OCI-LY7 (cell line): ENCODE results near the gene PLXNB2.

Experiments
- EZH2phosphoT487 ChIP-seq: fragments of 200-600 bp; sonication (generic); IDR thresholded peaks from 2 replicates; pipeline ENCODE4 v1.6.1; 2018; ENCODE audit warnings: low read depth, borderline replicate concordance, mild to moderate bottlenecking, mixed run types, antibody characterized with exemption, low read length, moderate library complexity, mixed read lengths
- TF ChIP-seq, protein P1 (sequence below): fragments of 200-600 bp; sonication (generic); conservative IDR thresholded peaks from 2 replicates; pipeline ENCODE4 v1.5.1; 2014; ENCODE audit warnings: mild to moderate bottlenecking, antibody characterized with exemption, low read length, moderate library complexity, mixed read lengths

GRCh38 chr22:50266994-50267393 lies 40.5 kb downstream of the PLXNB2 start:
- TF ChIP-seq, protein P1, sequence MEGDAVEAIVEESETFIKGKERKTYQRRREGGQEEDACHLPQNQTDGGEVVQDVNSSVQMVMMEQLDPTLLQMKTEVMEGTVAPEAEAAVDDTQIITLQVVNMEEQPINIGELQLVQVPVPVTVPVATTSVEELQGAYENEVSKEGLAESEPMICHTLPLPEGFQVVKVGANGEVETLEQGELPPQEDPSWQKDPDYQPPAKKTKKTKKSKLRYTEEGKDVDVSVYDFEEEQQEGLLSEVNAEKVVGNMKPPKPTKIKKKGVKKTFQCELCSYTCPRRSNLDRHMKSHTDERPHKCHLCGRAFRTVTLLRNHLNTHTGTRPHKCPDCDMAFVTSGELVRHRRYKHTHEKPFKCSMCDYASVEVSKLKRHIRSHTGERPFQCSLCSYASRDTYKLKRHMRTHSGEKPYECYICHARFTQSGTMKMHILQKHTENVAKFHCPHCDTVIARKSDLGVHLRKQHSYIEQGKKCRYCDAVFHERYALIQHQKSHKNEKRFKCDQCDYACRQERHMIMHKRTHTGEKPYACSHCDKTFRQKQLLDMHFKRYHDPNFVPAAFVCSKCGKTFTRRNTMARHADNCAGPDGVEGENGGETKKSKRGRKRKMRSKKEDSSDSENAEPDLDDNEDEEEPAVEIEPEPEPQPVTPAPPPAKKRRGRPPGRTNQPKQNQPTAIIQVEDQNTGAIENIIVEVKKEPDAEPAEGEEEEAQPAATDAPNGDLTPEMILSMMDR: no peak
- no peak for TF ChIP-seq EZH2phosphoT487
